IMR-90 (cell line): ENCODE results near the gene FBXL7. TPM values are rescaled to one million over a fixed set of nuclear protein-coding genes. Genes with fewer than 3 reads are reported as not detected.

ENCODE experiments used
- ATAC-seq: fragments of 200-7000 bp; cut with Tn5 transposase; 2 replicates; pipeline ENCODE4 v1.9.1; 2020; ENCODE audit warnings: low read depth, mild to moderate bottlenecking, moderate library complexity
- BruUV-seq: library from RNA; stranded (reverse); fragments of 400-500 nt; replicated peaks from 2 replicates; lab custom pipeline; 2021; lab: Mats Ljungman, UMichigan
- CTCF ChIA-PET: fragments of 300-600 bp; formaldehyde crosslinking; extraction: SDS; loops from one replicate; lab custom pipeline; 2021; ENCODE audit warnings: antibody characterized with exemption; lab: Yijun Ruan, JAX
- POLR2A ChIA-PET: fragments of 300-600 bp; sonication (Branson Sonifier 250); formaldehyde crosslinking; loops from one replicate; lab custom pipeline; 2022; ENCODE audit warnings: antibody characterized with exemption; ENCODE audit not compliant: unreplicated experiment; lab: Charles Lee
- DNase-seq: peaks from one replicate; pipeline ENCODE4 v3.0.0; 2013
- H2AFZ ChIP-seq: replicated peaks from 2 replicates; pipeline ENCODE3; 2013; ENCODE audit warnings: low read length, mild to moderate bottlenecking; ENCODE audit not compliant: poor library complexity
- H2AK5ac ChIP-seq: 2 replicates; pipeline ENCODE4 v1.6.1; 2013; ENCODE audit warnings: low read depth, low read length, inconsistent platforms
- H2AK9ac ChIP-seq: replicated peaks from 2 replicates; pipeline ENCODE3; 2013; ENCODE audit warnings: mild to moderate bottlenecking, low read depth, low read length, moderate library complexity; ENCODE audit not compliant: poor library complexity
- H2BK120ac ChIP-seq: 2 replicates; pipeline ENCODE4 v1.6.1; 2013; ENCODE audit warnings: low read depth, low read length, inconsistent platforms
- H2BK15ac ChIP-seq: 3 replicates; pipeline ENCODE4 v1.6.1; 2013; ENCODE audit warnings: low read depth, low read length, inconsistent platforms
- H2BK20ac ChIP-seq: 2 replicates; pipeline ENCODE4 v1.6.1; 2013; ENCODE audit warnings: low read depth, mild to moderate bottlenecking, inconsistent platforms, low read length, moderate library complexity
- H2BK5ac ChIP-seq: 2 replicates; pipeline ENCODE4 v1.6.1; 2013; ENCODE audit warnings: mild to moderate bottlenecking, low read depth, low read length, inconsistent platforms; ENCODE audit not compliant: poor library complexity, severe bottlenecking
- H3K14ac ChIP-seq: replicated peaks from 2 replicates; pipeline ENCODE4 v1.6.1; 2013; ENCODE audit warnings: low read depth, low read length, inconsistent platforms
- H3K18ac ChIP-seq: 2 replicates; pipeline ENCODE4 v1.6.1; 2013; ENCODE audit warnings: low read depth, low read length, control low read depth
- H3K23ac ChIP-seq: 2 replicates; pipeline ENCODE4 v1.6.1; 2013; ENCODE audit warnings: low read depth, low read length, inconsistent platforms
- H3K27ac ChIP-seq: 2 replicates; pipeline ENCODE4 v1.5.1; 2013; ENCODE audit warnings: mild to moderate bottlenecking, control low read depth, low read length; ENCODE audit not compliant: insufficient read depth
- H3K27me3 ChIP-seq: 2 replicates; pipeline ENCODE4 v1.6.1; 2013; ENCODE audit warnings: low read length; ENCODE audit not compliant: control insufficient read depth, insufficient read depth
- H3K36me3 ChIP-seq: 2 replicates; pipeline ENCODE4 v1.6.1; 2013; ENCODE audit warnings: low read length, mixed read lengths; ENCODE audit not compliant: control insufficient read depth, insufficient read depth
- H3K4ac ChIP-seq: 2 replicates; pipeline ENCODE4 v1.6.1; 2013; ENCODE audit warnings: low read depth, low read length, inconsistent platforms
- H3K4me1 ChIP-seq: 2 replicates; pipeline ENCODE4 v1.6.1; 2013; ENCODE audit warnings: low read length, mixed read lengths; ENCODE audit not compliant: control insufficient read depth, insufficient read depth
- H3K4me2 ChIP-seq: 2 replicates; pipeline ENCODE4 v1.6.1; 2013; ENCODE audit warnings: low read depth, mild to moderate bottlenecking, control low read depth, low read length, moderate library complexity
- H3K4me3 ChIP-seq: 2 replicates; pipeline ENCODE4 v1.5.1; 2013; ENCODE audit warnings: low read depth, mild to moderate bottlenecking, control low read depth, low read length, moderate library complexity; ENCODE audit not compliant: insufficient read depth
- H3K56ac ChIP-seq: 2 replicates; pipeline ENCODE4 v1.6.1; 2013; ENCODE audit warnings: low read length, inconsistent platforms; ENCODE audit not compliant: insufficient read depth; ENCODE audit errors: extremely low read depth
- H3K79me1 ChIP-seq, 2 experiments: 2 replicates each; pipeline ENCODE4 v1.6.1; 2013; ENCODE audit warnings: low read length in 2 of 2, inconsistent platforms in 1 of 2, low read depth in 1 of 2
- H3K9ac ChIP-seq: 2 replicates; pipeline ENCODE4 v1.6.1; 2013; ENCODE audit warnings: low read depth, low read length, control low read depth
- H3K9me1 ChIP-seq: 2 replicates; pipeline ENCODE4 v1.6.1; 2013; ENCODE audit warnings: low read length, inconsistent platforms; ENCODE audit not compliant: insufficient read depth
- H3K9me3 ChIP-seq: 2 replicates; pipeline ENCODE4 v1.6.1; 2013; ENCODE audit warnings: low read length; ENCODE audit not compliant: control insufficient read depth, insufficient read depth
- H4K20me1 ChIP-seq: 2 replicates; pipeline ENCODE4 v1.6.1; 2013; ENCODE audit warnings: low read length, inconsistent platforms; ENCODE audit not compliant: insufficient read depth
- H4K5ac ChIP-seq: 2 replicates; pipeline ENCODE4 v1.6.1; 2013; ENCODE audit warnings: mild to moderate bottlenecking, low read depth, low read length, control low read depth
- H4K8ac ChIP-seq, 2 experiments: 2 replicates each; pipeline ENCODE4 v1.6.1; 2013; ENCODE audit warnings: low read depth in 2 of 2, low read length in 2 of 2, control low read depth in 1 of 2, inconsistent platforms in 1 of 2
- H4K91ac ChIP-seq: 2 replicates; pipeline ENCODE4 v1.6.1; 2013; ENCODE audit warnings: low read depth, low read length, inconsistent platforms; ENCODE audit not compliant: insufficient read depth
- CEBPB ChIP-seq: IDR thresholded peaks from 2 replicates; pipeline ENCODE4 v1.6.1; 2012; ENCODE audit warnings: low read depth, low read length, improper control_type of control experiment
- CTCF ChIP-seq: conservative IDR thresholded peaks from 2 replicates; pipeline ENCODE4 v1.5.1; 2012; ENCODE audit warnings: mild to moderate bottlenecking, low read depth, low read length, improper control_type of control experiment
- MAFK ChIP-seq: IDR thresholded peaks from 2 replicates; pipeline ENCODE4 v1.6.1; 2012; ENCODE audit warnings: low read depth, low read length, improper control_type of control experiment
- RAD21 ChIP-seq: IDR thresholded peaks from 2 replicates; pipeline ENCODE4 v1.6.1; 2012; ENCODE audit warnings: low read length, improper control_type of control experiment
- RCOR1 ChIP-seq: IDR thresholded peaks from 2 replicates; pipeline ENCODE4 v1.6.1; 2012; ENCODE audit warnings: mild to moderate bottlenecking, low read length, improper control_type of control experiment; ENCODE audit not compliant: insufficient replicate concordance
- RFX5 ChIP-seq: IDR thresholded peaks from 2 replicates; pipeline ENCODE4 v1.8.0; 2012; ENCODE audit warnings: low read depth, mild to moderate bottlenecking, low read length, moderate library complexity
- WGBS, 2 experiments: methylation state at CpG; one replicate each; pipeline versions ENCODE4 v1.1.5 to v1.1.7; 2013; ENCODE audit warnings: missing lambda C conversion rate in 2 of 2; ENCODE audit not compliant: insufficient read length in 1 of 2; ENCODE audit errors: extremely low coverage in 2 of 2; 5-methylcytosine and 5-hydroxymethylcytosine counted together
- dilution Hi-C: fragments of 300-500 bp; cut with HindIII; formaldehyde crosslinking; loops from one replicate; pipeline ENCODE4 v1.14.3; 2018; ENCODE audit warnings: low sequenced_read_pairs; ENCODE audit not compliant: unreplicated experiment
- in situ Hi-C: fragments of 300-500 bp; cut with MboI; formaldehyde crosslinking; loops from 3 replicates; pipeline ENCODE4 v1.14.3; 2019; ENCODE audit warnings: low sequenced_read_pairs, inconsistent platforms, mixed read lengths
- intact Hi-C: fragments of 100-400 bp; cut with micrococcal nuclease; formaldehyde crosslinking; loops from 2 replicates; pipeline ENCODE4 v1.10.0; 2022
- polyA plus RNA-seq, 3 experiments: library from polyadenylated mRNA; depleted of rRNA; stranded (reverse); fragments of >200 nt; gene quantifications; 2 replicates each; pipeline ENCODE4 v1.2.3, GENCODE V29; 2012; ENCODE audit warnings: low replicate concordance in 1 of 3
- total RNA-seq: library from RNA; depleted of rRNA; stranded (reverse); fragments of >200 nt; gene quantifications from 2 replicates; pipeline ENCODE4 v1.2.3, GENCODE V29; 2012
- TF ChIP-seq, protein P1 (sequence below): fragments of 150-350 bp; IDR thresholded peaks from 2 replicates; pipeline ENCODE4 v1.6.1; 2017; ENCODE audit warnings: mild to moderate bottlenecking, antibody characterized with exemption, low read length, low read depth
- TF ChIP-seq, protein P2 (sequence below): fragments of 150-350 bp; IDR thresholded peaks from 2 replicates; pipeline ENCODE4 v1.6.1; 2016; ENCODE audit warnings: low read depth, mild to moderate bottlenecking, low read length, moderate library complexity, borderline replicate concordance

FBXL7 gene
- total and polyA plus RNA-seq, 2 of the 4 experiments (the other 2 are of a cell fraction) = 4.1 to 10.2 TPM

- Histone ChIP-seq H3K9me3 (no peaks in the 10 kb centered on the region), H2BK20ac (no peak overlapping the region), H3K4me1 (peaks cover 9% of the 10 kb centered on the region; the same call in 1 of the 2 replicates), H4K8ac (no peak overlapping the region), H4K20me1 (0 out of 2 replicates have a peak, but pooled peaks cover 3% of the 10 kb centered on the region), H2BK120ac (no peak overlapping the region), H4K5ac (no peak overlapping the region), H2BK15ac (no peak overlapping the region), H3K23ac (no peak overlapping the region), H3K56ac (no peak overlapping the region), H3K18ac (no peak overlapping the region), H2AK5ac (no peak overlapping the region), H3K79me1 (peaks cover 28 to 38% of the 10 kb centered on the region in 2 experiments), H3K14ac (no peak overlapping the region), H3K36me3 (no peaks in the 10 kb centered on the region), H3K27ac (no peak overlapping the region), H4K91ac (no peak overlapping the region), H2BK5ac (no peak overlapping the region), H3K9ac (no peak overlapping the region), H2AK9ac (no peak overlapping the region), H2AFZ (no peak overlapping the region), H3K4me3 (no peak overlapping the region), H3K4ac (no peak overlapping the region), H3K9me1 (peaks cover 3% of the 10 kb centered on the region; the same call in 1 of the 2 replicates), H3K27me3 (no peaks in the 10 kb centered on the region), H3K4me2 (no peak overlapping the region)
- no CpG with 5 or more reads among the region's 1 CpG for WGBS, 2 experiments
- ChIA-PET POLR2A (no interaction called here), CTCF (interaction anchor here (0.7 to 1.2 kb wide), 2 partner anchors 12 to 360 kb away, joined by 3 read pairs; no protein-coding TSS in a partner anchor)
- TF ChIP-seq, protein P1, sequence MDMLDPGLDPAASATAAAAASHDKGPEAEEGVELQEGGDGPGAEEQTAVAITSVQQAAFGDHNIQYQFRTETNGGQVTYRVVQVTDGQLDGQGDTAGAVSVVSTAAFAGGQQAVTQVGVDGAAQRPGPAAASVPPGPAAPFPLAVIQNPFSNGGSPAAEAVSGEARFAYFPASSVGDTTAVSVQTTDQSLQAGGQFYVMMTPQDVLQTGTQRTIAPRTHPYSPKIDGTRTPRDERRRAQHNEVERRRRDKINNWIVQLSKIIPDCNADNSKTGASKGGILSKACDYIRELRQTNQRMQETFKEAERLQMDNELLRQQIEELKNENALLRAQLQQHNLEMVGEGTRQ = no peak
- TF ChIP-seq RCOR1 (no peak), RAD21 (no peak), MAFK (peak; percentile 84), RFX5 (no peak), CTCF (no peak), CEBPB (no peak)
- TF ChIP-seq, protein P2, sequence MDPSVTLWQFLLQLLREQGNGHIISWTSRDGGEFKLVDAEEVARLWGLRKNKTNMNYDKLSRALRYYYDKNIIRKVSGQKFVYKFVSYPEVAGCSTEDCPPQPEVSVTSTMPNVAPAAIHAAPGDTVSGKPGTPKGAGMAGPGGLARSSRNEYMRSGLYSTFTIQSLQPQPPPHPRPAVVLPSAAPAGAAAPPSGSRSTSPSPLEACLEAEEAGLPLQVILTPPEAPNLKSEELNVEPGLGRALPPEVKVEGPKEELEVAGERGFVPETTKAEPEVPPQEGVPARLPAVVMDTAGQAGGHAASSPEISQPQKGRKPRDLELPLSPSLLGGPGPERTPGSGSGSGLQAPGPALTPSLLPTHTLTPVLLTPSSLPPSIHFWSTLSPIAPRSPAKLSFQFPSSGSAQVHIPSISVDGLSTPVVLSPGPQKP = no peak
- dilution Hi-C loops (no loop called here), in situ Hi-C loops (no loop called here), intact Hi-C loops (no loop called here)
- DNase-seq = no peak
- no TSS peak for BruUV-seq
- no peak for ATAC-seq
These were observed 74.1 kb downstream of the FBXL7 start for GRCh38 chr5:15574128-15574527.
